ENCODE data around the gene IL17REL.
"Not testable (repeated sequence)": the region's sequence is repeated elsewhere in the genome, so short reads cannot be mapped to it uniquely, and the experiment has no call there.

The IL17REL gene

DNA sequence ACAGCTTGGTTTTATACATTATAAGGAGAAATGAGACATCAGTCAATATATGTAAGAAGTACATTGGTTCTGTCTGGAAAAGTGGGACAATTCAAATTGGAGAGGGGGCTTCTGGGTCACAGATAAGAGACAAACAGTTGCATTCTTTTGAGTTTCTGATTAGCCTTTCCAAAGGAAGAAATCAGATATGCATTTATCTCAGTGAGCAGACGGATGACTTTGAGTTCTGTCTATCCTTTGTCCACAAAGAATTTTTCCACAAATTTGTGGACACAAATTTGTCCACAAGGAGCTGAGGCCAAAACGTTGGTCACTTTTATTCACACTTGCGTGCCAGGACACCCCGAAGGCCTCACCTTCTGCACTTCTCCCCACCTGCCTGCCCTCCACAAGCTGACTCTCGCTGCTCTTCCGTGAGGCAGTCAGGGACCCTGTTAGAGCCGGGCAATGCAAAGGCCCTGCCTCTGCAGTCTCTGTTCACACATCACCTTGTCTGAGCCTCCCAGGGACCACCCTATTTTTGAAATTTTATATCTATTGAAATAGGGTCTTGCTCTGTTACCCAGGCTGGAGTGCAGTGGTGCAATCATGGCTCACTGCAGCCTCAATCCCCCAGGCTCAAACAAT is 20.5 kb downstream of the IL17REL start:
- Histone ChIP-seq H3K9me3 (peaks cover 4% of the 10 kb centered on the region; the same call in 1 of the 2 replicates), H3K4me3 (ENCODE audit: low read depth, low read length) (no peak overlapping the region), H3K4me1 (no peaks in the 10 kb centered on the region), H3K27me3 (no peaks in the 10 kb centered on the region), H3K36me3 (no peaks in the 10 kb centered on the region)
- DNase-seq: no peak
- TF ChIP-seq, protein P1, sequence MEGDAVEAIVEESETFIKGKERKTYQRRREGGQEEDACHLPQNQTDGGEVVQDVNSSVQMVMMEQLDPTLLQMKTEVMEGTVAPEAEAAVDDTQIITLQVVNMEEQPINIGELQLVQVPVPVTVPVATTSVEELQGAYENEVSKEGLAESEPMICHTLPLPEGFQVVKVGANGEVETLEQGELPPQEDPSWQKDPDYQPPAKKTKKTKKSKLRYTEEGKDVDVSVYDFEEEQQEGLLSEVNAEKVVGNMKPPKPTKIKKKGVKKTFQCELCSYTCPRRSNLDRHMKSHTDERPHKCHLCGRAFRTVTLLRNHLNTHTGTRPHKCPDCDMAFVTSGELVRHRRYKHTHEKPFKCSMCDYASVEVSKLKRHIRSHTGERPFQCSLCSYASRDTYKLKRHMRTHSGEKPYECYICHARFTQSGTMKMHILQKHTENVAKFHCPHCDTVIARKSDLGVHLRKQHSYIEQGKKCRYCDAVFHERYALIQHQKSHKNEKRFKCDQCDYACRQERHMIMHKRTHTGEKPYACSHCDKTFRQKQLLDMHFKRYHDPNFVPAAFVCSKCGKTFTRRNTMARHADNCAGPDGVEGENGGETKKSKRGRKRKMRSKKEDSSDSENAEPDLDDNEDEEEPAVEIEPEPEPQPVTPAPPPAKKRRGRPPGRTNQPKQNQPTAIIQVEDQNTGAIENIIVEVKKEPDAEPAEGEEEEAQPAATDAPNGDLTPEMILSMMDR (IDR thresholded peaks at IDR 0.05; ENCODE audit: low read depth, low read length): no peak

DNA sequence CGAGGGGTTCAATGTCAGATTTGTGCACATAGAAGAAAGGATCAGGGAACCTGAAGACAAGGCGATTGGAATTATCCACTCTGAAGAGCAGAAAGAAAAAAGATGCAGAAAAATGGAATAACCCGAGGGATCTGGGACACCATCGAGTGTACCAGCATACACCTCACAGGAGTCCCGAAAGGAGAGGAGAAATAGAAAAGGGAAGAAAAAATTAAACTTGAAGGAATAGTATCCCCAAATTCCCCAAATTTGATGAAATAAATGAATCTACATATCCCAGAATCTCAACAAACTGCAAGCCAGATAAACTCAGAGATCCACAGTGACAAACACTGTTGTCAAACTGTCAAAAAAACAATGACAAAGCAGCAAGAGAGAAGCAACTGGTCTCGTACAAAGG is 21.4 kb downstream of the IL17REL start:
- H3K4me1 ChIP-seq: no peaks in the 10 kb centered on the region
- TF ChIP-seq, protein P1 (IDR thresholded peaks at IDR 0.05; ENCODE audit: low read depth, low read length): no peak
- H3K27me3 ChIP-seq: no peaks in the 10 kb centered on the region

GRCh38 chr22:49989826-49990225 is 22.7 kb downstream of the IL17REL start:
- H3K4me3 ChIP-seq (ENCODE audit: low read depth, low read length); H3K9me3 ChIP-seq; H3K27me3 ChIP-seq; H3K36me3 ChIP-seq; DNase-seq; H3K4me1 ChIP-seq: not testable (repeated sequence)

More for the DNA sequence above, 21.4 kb downstream of the IL17REL start:
- Histone ChIP-seq H3K4me3 (ENCODE audit: low read depth, low read length) (no peak overlapping the region), H3K36me3 (no peaks in the 10 kb centered on the region), H3K9me3 (peaks cover 4% of the 10 kb centered on the region; the same call in 1 of the 2 replicates)
- no peak for DNase-seq

GRCh38 chr22:49986325-49986724 is 26.2 kb downstream of the IL17REL start:
- Histone ChIP-seq H3K27me3 (no peaks in the 10 kb centered on the region), H3K4me3 (ENCODE audit: low read depth, low read length) (no peak overlapping the region), H3K36me3 (no peaks in the 10 kb centered on the region), H3K9me3 (peaks cover 6% of the 10 kb centered on the region), H3K4me1 (no peaks in the 10 kb centered on the region)
- TF ChIP-seq, protein P1 (IDR thresholded peaks at IDR 0.05; ENCODE audit: low read depth, low read length): no peak
- DNase-seq: no peak

DNA sequence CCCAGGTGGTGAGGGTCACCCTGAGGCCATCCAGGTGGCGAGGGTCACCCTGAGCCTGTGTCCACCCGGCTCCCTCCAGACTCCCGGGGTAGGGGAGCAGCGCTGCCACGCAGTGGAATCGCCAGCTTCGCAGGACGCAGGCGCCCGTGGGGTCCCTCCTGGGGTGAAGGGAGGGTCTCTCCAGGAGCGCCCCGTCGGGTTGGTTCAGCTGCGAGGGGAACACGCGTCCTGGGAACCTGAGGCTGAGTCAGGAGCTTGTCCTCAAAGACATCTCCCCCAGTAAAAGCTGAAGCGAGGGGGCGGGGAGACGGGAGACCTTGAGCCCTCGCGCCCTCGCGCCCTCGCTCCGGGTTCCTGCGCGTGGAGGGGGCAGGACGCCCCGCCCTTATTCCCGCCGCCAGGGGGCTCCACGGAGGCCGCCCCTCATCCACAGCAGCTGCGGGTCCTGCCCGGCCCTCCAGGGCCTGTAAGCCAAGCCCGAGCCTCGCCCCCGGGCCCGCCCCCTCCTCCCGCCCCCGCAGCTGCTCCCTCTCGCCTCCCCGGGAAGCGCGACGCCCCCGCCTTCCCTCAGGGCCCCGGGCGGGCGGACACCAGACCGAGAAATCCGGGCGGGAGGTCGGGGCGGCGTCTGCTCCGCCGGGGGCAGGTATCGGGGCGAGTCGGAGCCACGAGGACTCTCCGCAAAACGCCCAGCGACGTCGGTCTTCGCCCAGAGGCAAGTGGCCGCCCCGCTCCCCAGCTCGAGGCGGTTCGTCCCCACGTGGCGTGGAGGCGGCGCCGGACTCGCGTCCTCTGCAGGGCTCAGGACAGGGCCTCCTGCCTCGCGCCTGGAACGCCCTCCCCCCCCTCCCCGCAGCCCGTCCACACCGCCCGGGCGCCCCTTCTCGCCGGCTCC is 29.2 kb downstream of the IL17REL start:
- H3K27me3 ChIP-seq: no peaks in the 10 kb centered on the region
- H3K4me1 ChIP-seq: no peaks in the 10 kb centered on the region
- no peak overlapping the region for H3K4me3 ChIP-seq (ENCODE audit: low read depth, low read length)
- peak; percentile 7 for DNase-seq
- H3K9me3 ChIP-seq: peaks cover 3% of the 10 kb centered on the region; the same call in 1 of the 2 replicates
- TF ChIP-seq, protein P1 (IDR thresholded peaks at IDR 0.05; ENCODE audit: low read depth, low read length): no peak
- H3K36me3 ChIP-seq: no peaks in the 10 kb centered on the region

DNA sequence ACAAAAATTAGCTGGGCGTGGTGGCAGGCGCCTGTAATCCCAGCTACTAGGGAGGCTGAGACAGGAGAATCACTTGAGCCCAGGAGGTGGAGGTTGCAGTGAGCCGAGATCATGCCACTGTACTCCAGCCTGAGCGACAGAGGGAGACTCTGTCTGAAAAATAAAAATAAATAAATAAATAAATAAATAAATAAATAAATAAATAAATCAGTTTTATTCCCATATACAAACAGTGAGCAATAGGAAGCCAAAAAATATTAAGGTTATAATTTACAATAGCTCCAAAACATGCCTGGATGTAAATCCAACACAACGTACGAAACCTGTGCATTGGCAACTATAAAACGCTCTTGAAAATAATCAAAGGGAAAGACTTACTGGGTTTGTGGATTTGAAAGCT is 30.8 kb downstream of the IL17REL start:
- not testable (repeated sequence) for H3K36me3 ChIP-seq; H3K9me3 ChIP-seq; H3K4me1 ChIP-seq; H3K4me3 ChIP-seq (ENCODE audit: low read depth, low read length); H3K27me3 ChIP-seq; DNase-seq
